ENCODE data around the gene NMT2.

The NMT2 gene

GRCh38 chr10:15058689-15059088, 109.8 kb downstream of the NMT2 start:
- TF ChIP-seq, protein P1, sequence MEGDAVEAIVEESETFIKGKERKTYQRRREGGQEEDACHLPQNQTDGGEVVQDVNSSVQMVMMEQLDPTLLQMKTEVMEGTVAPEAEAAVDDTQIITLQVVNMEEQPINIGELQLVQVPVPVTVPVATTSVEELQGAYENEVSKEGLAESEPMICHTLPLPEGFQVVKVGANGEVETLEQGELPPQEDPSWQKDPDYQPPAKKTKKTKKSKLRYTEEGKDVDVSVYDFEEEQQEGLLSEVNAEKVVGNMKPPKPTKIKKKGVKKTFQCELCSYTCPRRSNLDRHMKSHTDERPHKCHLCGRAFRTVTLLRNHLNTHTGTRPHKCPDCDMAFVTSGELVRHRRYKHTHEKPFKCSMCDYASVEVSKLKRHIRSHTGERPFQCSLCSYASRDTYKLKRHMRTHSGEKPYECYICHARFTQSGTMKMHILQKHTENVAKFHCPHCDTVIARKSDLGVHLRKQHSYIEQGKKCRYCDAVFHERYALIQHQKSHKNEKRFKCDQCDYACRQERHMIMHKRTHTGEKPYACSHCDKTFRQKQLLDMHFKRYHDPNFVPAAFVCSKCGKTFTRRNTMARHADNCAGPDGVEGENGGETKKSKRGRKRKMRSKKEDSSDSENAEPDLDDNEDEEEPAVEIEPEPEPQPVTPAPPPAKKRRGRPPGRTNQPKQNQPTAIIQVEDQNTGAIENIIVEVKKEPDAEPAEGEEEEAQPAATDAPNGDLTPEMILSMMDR (IDR thresholded peaks at IDR 0.05; ENCODE audit: insufficient read depth, missing control alignments): no peak
- no peak for FAIRE-seq

More at GRCh38 chr10:15058689-15059088, 109.8 kb downstream of the NMT2 start:
- no peak for DNase-seq (ENCODE audit: insufficient read length, low spot score)

All from D721Med (cell line).